Body of pancreas (tissue), 4 donors: ENCODE results near the gene ZFP57. TPM values are rescaled to one million over a fixed set of nuclear protein-coding genes. Genes with fewer than 3 reads are reported as not detected.
"Not testable (repeated sequence)": the region's sequence is repeated elsewhere in the genome, so short reads cannot be mapped to it uniquely, and the experiment has no call there.

Source experiments
- ATAC-seq: fragments of 150-250 bp; one replicate; pipeline ENCODE4 v1.9.1; 2016
- DNase-seq, 4 donors: peaks; one replicate each; pipeline ENCODE4 v3.0.0-alpha.2; 2019
- H3K27ac ChIP-seq, 4 donors: fragments of 200-600 bp; sonication (generic); 1 replicate in 3 of 4; 2 replicates in 1 of 4; pipeline versions ENCODE4 v1.5.1 to v1.6.1; 2016 to 2019; ENCODE audit warnings: mild to moderate bottlenecking in 1 of 4, mixed read lengths in 1 of 4, moderate library complexity in 1 of 4
- H3K27me3 ChIP-seq, 2 donors: fragments of 200-600 bp; sonication (generic); one replicate each; pipeline ENCODE4 v1.6.0; 2016; ENCODE audit warnings: mild to moderate bottlenecking in 1 of 2
- H3K36me3 ChIP-seq, 2 donors: fragments of 200-600 bp; sonication (generic); replicated peaks in 1 of 2; 2 replicates each; pipeline ENCODE4 v1.5.1; 2016; ENCODE audit warnings: low read depth in 2 of 2; ENCODE audit not compliant: insufficient read depth in 1 of 2
- H3K4me1 ChIP-seq: fragments of 200-600 bp; sonication (generic); one replicate; pipeline ENCODE4 v1.6.0; 2016
- H3K4me3 ChIP-seq, 2 donors: fragments of 200-600 bp; sonication (generic); 1 replicate in 1 of 2; 2 replicates in 1 of 2; pipeline ENCODE4 v1.5.1; 2016 to 2019
- H3K9me3 ChIP-seq, 3 donors: fragments of 200-600 bp; sonication (generic); 1 replicate in 2 of 3; 2 replicates in 1 of 3; pipeline ENCODE4 v1.5.1; 2016
- POLR2A ChIP-seq, 3 donors: fragments of 450-650 bp; IDR thresholded peaks; one replicate each; pipeline ENCODE4 v1.6.1; 2016; ENCODE audit warnings: antibody characterized with exemption in 3 of 3, mild to moderate bottlenecking in 2 of 3
- WGBS, 2 donors: methylation state at CpG; one replicate each; pipeline ENCODE4 v1.1.5; 2017; 5-methylcytosine and 5-hydroxymethylcytosine counted together
- intact Hi-C: fragments of 100-400 bp; cut with DNase I; formaldehyde crosslinking; loops from one replicate; pipeline ENCODE4 v1.15.1; 2023
- total RNA-seq, 2 donors: library from RNA; depleted of rRNA; stranded (reverse); fragments of >200 nt; gene quantifications; one replicate each; pipeline ENCODE4 v1.1.0, GENCODE V29; 2016
- TF ChIP-seq, protein P1 (sequence below), 7 experiments: fragments of 450-650 bp in 4 of 7; fragments of 200-600 bp in 3 of 7; sonication (generic) in 3 of 7; IDR thresholded peaks; one replicate each; pipeline ENCODE4 v1.5.1; 2016 to 2019; ENCODE audit warnings: antibody characterized with exemption in 7 of 7

The ZFP57 gene
- total RNA-seq, 2 donors from 2014 or later: not detected

- WGBS, 2 donors: 75 to 79% methylated on average over 1 of the region's 1 CpG
- Histone ChIP-seq H3K4me3 (no peak overlapping the region), H3K27ac (no peak overlapping the region), H3K9me3 (no peaks in the 10 kb centered on the region), H3K4me1 (no peaks in the 10 kb centered on the region), H3K36me3 (no peaks in the 10 kb centered on the region), H3K27me3 (no peaks in the 10 kb centered on the region)
- TF ChIP-seq POLR2A (IDR thresholded peaks at IDR 0.05): no peak
- TF ChIP-seq, protein P1, sequence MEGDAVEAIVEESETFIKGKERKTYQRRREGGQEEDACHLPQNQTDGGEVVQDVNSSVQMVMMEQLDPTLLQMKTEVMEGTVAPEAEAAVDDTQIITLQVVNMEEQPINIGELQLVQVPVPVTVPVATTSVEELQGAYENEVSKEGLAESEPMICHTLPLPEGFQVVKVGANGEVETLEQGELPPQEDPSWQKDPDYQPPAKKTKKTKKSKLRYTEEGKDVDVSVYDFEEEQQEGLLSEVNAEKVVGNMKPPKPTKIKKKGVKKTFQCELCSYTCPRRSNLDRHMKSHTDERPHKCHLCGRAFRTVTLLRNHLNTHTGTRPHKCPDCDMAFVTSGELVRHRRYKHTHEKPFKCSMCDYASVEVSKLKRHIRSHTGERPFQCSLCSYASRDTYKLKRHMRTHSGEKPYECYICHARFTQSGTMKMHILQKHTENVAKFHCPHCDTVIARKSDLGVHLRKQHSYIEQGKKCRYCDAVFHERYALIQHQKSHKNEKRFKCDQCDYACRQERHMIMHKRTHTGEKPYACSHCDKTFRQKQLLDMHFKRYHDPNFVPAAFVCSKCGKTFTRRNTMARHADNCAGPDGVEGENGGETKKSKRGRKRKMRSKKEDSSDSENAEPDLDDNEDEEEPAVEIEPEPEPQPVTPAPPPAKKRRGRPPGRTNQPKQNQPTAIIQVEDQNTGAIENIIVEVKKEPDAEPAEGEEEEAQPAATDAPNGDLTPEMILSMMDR (IDR thresholded peaks at IDR 0.05): no peak
- no peak for DNase-seq
- ATAC-seq: no peak
- intact Hi-C loops: no loop called here
Observed at GRCh38 chr6:29675561-29675960, 5.4 kb downstream of the ZFP57 start.

DNA sequence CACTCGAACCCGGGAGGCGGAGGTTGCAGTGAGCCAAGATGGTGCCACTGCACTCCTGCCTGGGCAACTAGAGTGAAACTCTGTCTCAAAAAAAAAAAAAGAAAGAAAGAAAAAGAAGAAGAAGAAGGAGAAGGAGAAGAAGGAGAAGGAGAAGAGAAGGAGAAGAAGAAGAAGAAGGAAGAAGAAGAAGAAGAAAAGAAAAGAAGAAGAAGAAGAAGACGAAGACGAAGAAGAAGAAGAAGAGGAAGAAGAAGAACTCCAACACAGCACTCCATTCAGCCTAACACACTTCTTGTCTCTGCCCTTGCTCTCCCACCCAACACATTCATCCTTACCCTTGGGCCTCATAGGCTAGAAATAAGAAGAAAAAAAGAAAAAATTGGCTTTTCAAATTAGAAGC lies 6.9 kb downstream of the ZFP57 start:
- 80 to 87% methylated on average over 5 of the region's 5 CpGs for WGBS, 2 donors
- ATAC-seq: no peak
- TF ChIP-seq, protein P1 (IDR thresholded peaks at IDR 0.05): no peak
- TF ChIP-seq POLR2A (IDR thresholded peaks at IDR 0.05): no peak
- no peak overlapping the region for H3K27ac ChIP-seq
- H3K27me3 ChIP-seq: no peaks in the 10 kb centered on the region
- H3K9me3 ChIP-seq: no peaks in the 10 kb centered on the region
- H3K4me1 ChIP-seq: no peaks in the 10 kb centered on the region
- no peak overlapping the region for H3K4me3 ChIP-seq
- H3K36me3 ChIP-seq: no peaks in the 10 kb centered on the region
- intact Hi-C loops: no loop called here
- DNase-seq: no peak

DNA sequence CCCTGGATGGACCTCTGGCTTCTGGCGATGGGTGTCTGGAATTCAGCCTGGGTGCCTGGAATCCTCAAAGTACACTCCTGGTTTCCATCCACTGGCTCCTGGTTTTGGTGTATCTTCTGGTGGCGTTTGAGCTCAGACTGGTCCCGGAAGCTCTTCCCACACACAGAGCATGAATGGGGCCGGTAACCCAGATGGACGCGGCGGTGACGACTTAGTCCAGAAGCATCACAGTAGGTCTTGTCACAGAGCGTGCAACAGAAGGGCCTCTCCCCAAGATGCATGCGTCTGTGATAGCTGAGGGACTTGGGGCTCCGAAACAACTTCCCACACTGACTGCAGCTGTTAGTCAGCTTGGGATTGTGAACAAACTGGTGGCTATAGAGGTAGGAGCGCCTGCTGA lies 7.8 kb downstream of the ZFP57 start:
- Histone ChIP-seq H3K4me3 (no peak overlapping the region), H3K36me3 (no peaks in the 10 kb centered on the region), H3K27ac (no peak overlapping the region), H3K4me1 (no peaks in the 10 kb centered on the region), H3K27me3 (no peaks in the 10 kb centered on the region), H3K9me3 (no peaks in the 10 kb centered on the region)
- intact Hi-C loops: no loop called here
- no peak for ATAC-seq
- no peak for DNase-seq
- WGBS, 2 donors: 88% methylated on average over 12 of the region's 12 CpGs
- no peak for TF ChIP-seq POLR2A (IDR thresholded peaks at IDR 0.05)
- TF ChIP-seq, protein P1 (IDR thresholded peaks at IDR 0.05): no peak

DNA sequence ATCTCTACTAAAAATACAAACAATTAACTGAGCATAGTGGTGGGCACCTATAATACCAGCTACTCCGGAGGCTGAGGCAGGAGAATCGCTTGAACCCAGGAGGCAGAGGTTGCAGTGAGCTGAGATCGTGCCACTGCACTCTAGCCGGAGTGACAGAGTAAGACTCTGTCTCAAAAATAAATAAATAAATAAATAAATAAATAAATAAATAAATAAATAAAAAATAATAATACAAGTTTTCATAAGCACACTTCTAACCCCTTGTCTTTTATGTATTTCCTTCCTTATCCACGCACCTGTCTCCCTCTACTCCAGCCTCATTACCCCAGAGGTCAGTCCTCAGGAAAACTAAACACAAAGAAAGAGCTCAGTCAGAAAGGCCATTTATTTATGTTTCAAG lies 8.8 kb downstream of the ZFP57 start:
- H3K4me3 ChIP-seq, H3K9me3 ChIP-seq, intact Hi-C loops, ATAC-seq, H3K36me3 ChIP-seq, H3K27me3 ChIP-seq, H3K27ac ChIP-seq, H3K4me1 ChIP-seq, DNase-seq: not testable (repeated sequence)
- 80 to 84% methylated on average over 5 of the region's 5 CpGs for WGBS, 2 donors

GRCh38 chr6:29671026-29671425 lies 9.9 kb downstream of the ZFP57 start:
- WGBS, 2 donors: 7 to 13% methylated on average over 1 of the region's 1 CpG
- Histone ChIP-seq H3K9me3 (no peaks in the 10 kb centered on the region), H3K27me3 (no peaks in the 10 kb centered on the region), H3K27ac (no peak overlapping the region), H3K4me3 (no peak overlapping the region), H3K4me1 (no peaks in the 10 kb centered on the region), H3K36me3 (no peaks in the 10 kb centered on the region)
- intact Hi-C loops: no loop called here
- no peak for DNase-seq
- no peak for TF ChIP-seq POLR2A (IDR thresholded peaks at IDR 0.05)
- TF ChIP-seq, protein P1 (IDR thresholded peaks at IDR 0.05): no peak
- ATAC-seq: no peak
